ENCODE data around the gene EVI5. TPM values are rescaled to one million over a fixed set of nuclear protein-coding genes. Genes with fewer than 3 reads are reported as not detected.
"Not testable (repeated sequence)": the region's sequence is repeated elsewhere in the genome, so short reads cannot be mapped to it uniquely, and the experiment has no call there.

The EVI5 gene
- total RNA-seq, 1 experiment from 2014 or later = 31.2 TPM

DNA sequence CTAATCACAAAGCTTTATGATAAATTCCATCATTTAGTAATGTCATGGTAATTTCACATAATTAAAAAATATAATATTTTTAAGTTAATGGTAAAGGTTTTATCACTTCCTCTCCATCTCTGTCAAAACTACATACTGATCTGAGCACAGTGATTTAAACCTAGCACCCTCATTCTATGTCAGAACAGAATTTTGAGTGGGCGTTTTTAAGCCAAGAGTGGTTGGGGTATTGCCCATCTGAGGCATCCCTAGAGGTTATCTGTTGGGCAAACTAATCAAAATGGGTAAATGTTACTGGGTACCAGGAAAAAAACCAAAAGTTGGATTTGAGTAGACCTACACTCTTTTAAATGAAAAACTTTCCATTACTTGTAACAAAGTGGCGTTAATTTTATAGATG lies 197.5 kb downstream of the EVI5 start:
- no peaks in the 10 kb centered on the region for H3K27me3 ChIP-seq (replicated peaks; ENCODE audit: control insufficient read depth, insufficient read depth, low read length)

DNA sequence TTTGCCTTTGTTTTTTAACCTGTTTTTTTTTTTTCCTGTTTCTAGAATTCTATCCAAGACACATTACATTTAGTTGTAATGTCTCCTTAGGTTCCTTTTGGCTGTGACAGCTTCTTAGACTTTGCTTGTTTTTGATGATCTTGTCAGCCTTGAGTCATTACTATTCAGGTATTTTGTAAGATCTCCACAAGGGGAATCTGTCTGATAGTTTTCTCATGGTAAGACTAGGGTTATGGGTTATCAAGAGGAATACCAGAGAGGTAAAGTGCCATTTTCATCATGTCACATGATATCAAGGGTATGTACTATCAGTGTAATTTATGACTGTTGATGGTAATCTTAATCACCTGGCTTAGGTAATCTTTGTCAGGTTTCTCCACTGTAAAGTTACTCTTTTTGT lies 199.1 kb downstream of the EVI5 start:
- CTCF ChIA-PET = no interaction called here
- Mint-ChIP-seq H3K27ac (ENCODE audit: unreplicated experiment) (no peak overlapping the region), H3K9me3 (ENCODE audit: unreplicated experiment) (peaks cover 10% of the 10 kb centered on the region), H3K27me3 (ENCODE audit: insufficient read depth, unreplicated experiment) (no peaks in the 10 kb centered on the region), H3K4me3 (ENCODE audit: unreplicated experiment) (no peak overlapping the region), H3K4me1 (ENCODE audit: low read depth, unreplicated experiment) (peaks cover 6% of the 10 kb centered on the region), H3K36me3 (ENCODE audit: insufficient read depth, unreplicated experiment) (peaks cover 5% of the 10 kb centered on the region)
- Histone ChIP-seq H3K9me3 (no peaks in the 10 kb centered on the region), H3K27me3 (replicated peaks; ENCODE audit: control insufficient read depth, insufficient read depth, low read length) (no peaks in the 10 kb centered on the region), H3K4me1 (no peaks in the 10 kb centered on the region), H3K4me3 (ENCODE audit: low read depth, low read length) (no peak overlapping the region), H3K36me3 (ENCODE audit: control insufficient read depth, insufficient read depth, low read length) (no peaks in the 10 kb centered on the region)
- BruUV-seq (replicated peaks) = no TSS peak
- DNase-seq = peak in 1 of 2 experiments; percentile 11
- TF ChIP-seq, protein P1, sequence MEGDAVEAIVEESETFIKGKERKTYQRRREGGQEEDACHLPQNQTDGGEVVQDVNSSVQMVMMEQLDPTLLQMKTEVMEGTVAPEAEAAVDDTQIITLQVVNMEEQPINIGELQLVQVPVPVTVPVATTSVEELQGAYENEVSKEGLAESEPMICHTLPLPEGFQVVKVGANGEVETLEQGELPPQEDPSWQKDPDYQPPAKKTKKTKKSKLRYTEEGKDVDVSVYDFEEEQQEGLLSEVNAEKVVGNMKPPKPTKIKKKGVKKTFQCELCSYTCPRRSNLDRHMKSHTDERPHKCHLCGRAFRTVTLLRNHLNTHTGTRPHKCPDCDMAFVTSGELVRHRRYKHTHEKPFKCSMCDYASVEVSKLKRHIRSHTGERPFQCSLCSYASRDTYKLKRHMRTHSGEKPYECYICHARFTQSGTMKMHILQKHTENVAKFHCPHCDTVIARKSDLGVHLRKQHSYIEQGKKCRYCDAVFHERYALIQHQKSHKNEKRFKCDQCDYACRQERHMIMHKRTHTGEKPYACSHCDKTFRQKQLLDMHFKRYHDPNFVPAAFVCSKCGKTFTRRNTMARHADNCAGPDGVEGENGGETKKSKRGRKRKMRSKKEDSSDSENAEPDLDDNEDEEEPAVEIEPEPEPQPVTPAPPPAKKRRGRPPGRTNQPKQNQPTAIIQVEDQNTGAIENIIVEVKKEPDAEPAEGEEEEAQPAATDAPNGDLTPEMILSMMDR (IDR thresholded peaks at IDR 0.05; ENCODE audit: insufficient read depth in 1 of 2, low read depth in 1 of 2, low read length in 1 of 2, severe bottlenecking in 1 of 2, unreplicated experiment in 1 of 2) = no peak
- intact Hi-C loops (cut with micrococcal nuclease; ENCODE audit: unreplicated experiment) = no loop called here
- POLR2A ChIA-PET = no interaction called here

More for the DNA sequence above, 197.5 kb downstream of the EVI5 start:
- no peak for DNase-seq
- no TSS peak for BruUV-seq (replicated peaks)
- Mint-ChIP-seq H3K4me1 (ENCODE audit: low read depth, unreplicated experiment) (peaks cover 6% of the 10 kb centered on the region), H3K27ac (ENCODE audit: unreplicated experiment) (no peak overlapping the region), H3K36me3 (ENCODE audit: insufficient read depth, unreplicated experiment) (peaks cover 5% of the 10 kb centered on the region), H3K4me3 (ENCODE audit: unreplicated experiment) (no peak overlapping the region), H3K27me3 (ENCODE audit: insufficient read depth, unreplicated experiment) (no peaks in the 10 kb centered on the region), H3K9me3 (ENCODE audit: unreplicated experiment) (peaks cover 10% of the 10 kb centered on the region)
- TF ChIP-seq, protein P1 (IDR thresholded peaks at IDR 0.05; ENCODE audit: insufficient read depth in 1 of 2, low read depth in 1 of 2, low read length in 1 of 2, severe bottlenecking in 1 of 2, unreplicated experiment in 1 of 2) = no peak
- POLR2A ChIA-PET = no interaction called here
- Histone ChIP-seq H3K9me3 (no peaks in the 10 kb centered on the region), H3K36me3 (ENCODE audit: control insufficient read depth, insufficient read depth, low read length) (no peaks in the 10 kb centered on the region), H3K4me1 (no peaks in the 10 kb centered on the region), H3K4me3 (ENCODE audit: low read depth, low read length) (no peak overlapping the region)
- intact Hi-C loops (cut with micrococcal nuclease; ENCODE audit: unreplicated experiment) = no loop called here
- CTCF ChIA-PET = no interaction called here

DNA sequence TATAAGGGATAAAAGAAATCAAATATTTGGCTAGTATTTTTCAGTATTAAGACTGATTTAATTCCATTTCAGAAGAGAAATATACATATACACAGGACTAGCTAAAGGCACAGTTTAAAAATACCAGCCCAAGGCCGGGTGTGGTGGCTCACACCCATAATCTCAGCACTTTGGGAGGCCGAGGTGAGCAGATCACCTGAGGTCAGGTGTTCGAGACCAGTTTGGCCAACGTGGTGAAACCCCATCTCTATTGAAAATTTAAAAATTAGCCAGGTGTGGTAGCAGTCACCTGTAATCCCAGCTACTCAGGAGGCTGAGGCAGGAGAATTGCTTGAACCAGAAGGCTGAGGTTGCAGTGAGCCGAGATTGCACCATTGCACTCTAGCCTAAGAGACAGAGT lies 200.1 kb downstream of the EVI5 start:
- H3K9me3 Mint-ChIP-seq (ENCODE audit: unreplicated experiment); H3K27me3 Mint-ChIP-seq (ENCODE audit: insufficient read depth, unreplicated experiment); H3K36me3 Mint-ChIP-seq (ENCODE audit: insufficient read depth, unreplicated experiment); BruUV-seq (replicated peaks); DNase-seq; POLR2A ChIA-PET; H3K4me1 ChIP-seq; H3K4me3 ChIP-seq (ENCODE audit: low read depth, low read length); H3K4me3 Mint-ChIP-seq (ENCODE audit: unreplicated experiment); H3K9me3 ChIP-seq; H3K36me3 ChIP-seq (ENCODE audit: control insufficient read depth, insufficient read depth, low read length); CTCF ChIA-PET; H3K4me1 Mint-ChIP-seq (ENCODE audit: low read depth, unreplicated experiment); H3K27ac Mint-ChIP-seq (ENCODE audit: unreplicated experiment); intact Hi-C loops (cut with micrococcal nuclease; ENCODE audit: unreplicated experiment); H3K27me3 ChIP-seq (replicated peaks; ENCODE audit: control insufficient read depth, insufficient read depth, low read length): not testable (repeated sequence)

Data from Caco-2 (cell line).